ENCODE data around the gene SLC6A19.

The SLC6A19 gene

GRCh38 chr5:1211701-1212100 lies 10.3 kb downstream of the SLC6A19 start:
- no peak for DNase-seq

- no peak for DNase-seq
Observed at GRCh38 chr5:1212271-1212670, 10.9 kb downstream of the SLC6A19 start.

DNA sequence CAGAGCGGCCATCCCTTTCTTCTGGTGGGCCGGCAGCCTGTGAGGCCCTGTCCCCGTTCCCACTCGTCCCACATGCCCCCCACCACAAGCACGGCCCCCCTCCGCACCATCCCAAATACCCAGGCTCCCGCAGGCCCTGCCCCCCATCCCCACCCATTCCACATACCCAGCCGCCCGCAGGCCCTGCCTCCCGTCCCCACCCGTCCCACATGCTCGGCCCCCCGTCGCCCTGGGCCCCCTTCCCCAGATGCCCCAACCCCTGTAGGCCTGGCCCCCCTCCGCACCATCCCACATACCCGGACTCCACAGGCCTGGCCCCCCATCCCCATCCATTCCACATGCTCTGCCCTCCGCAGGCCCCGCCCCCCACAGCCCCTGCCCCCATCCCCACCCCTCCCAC lies 11.5 kb downstream of the SLC6A19 start:
- DNase-seq = no peak

DNA sequence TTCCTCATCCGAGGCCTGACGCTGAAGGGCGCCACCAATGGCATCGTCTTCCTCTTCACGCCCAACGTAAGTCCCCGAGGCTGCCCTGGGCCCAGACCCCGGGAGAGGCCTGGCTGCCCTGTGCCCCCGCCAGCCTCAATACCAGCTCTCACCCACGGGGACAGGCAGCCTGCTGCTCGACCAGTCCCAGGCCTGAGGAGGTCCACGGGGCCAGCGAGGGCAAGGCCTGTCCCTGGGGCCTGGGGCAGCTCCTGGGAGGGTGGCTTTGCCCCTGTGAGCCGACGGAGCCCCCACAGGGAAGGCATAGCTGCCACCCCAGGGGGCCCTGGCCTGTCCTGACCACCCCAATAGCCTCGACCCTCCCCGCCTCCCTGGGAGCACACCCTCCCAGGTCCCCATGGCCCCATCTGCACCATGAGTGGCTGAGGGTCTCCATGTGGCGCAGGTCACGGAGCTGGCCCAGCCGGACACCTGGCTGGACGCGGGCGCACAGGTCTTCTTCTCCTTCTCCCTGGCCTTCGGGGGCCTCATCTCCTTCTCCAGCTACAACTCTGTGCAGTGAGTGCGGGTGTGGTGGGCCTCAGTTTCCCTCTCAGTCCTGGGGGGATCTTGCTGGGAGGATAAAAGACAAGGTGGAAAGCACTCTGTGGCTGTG lies 12.2 kb downstream of the SLC6A19 start:
- DNase-seq = no peak

GRCh38 chr5:1214163-1214935 lies 13.0 kb downstream of the SLC6A19 start:
- no peak for DNase-seq

DNA sequence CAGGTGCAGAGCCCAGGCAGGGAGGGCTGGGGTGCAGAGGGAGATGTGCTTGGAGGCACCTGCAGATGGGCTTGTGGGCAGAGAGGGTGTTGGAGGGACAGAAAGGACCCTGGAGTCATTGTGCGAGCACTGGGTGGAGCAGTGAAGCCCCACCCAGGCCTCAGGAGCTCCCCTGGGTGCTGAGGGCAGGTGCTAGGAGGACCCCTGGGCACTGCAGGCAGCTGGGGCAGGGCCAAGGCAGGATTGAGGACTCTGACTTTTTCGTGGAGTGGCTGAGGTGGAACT lies 13.5 kb downstream of the SLC6A19 start:
- DNase-seq = no peak

DNA sequence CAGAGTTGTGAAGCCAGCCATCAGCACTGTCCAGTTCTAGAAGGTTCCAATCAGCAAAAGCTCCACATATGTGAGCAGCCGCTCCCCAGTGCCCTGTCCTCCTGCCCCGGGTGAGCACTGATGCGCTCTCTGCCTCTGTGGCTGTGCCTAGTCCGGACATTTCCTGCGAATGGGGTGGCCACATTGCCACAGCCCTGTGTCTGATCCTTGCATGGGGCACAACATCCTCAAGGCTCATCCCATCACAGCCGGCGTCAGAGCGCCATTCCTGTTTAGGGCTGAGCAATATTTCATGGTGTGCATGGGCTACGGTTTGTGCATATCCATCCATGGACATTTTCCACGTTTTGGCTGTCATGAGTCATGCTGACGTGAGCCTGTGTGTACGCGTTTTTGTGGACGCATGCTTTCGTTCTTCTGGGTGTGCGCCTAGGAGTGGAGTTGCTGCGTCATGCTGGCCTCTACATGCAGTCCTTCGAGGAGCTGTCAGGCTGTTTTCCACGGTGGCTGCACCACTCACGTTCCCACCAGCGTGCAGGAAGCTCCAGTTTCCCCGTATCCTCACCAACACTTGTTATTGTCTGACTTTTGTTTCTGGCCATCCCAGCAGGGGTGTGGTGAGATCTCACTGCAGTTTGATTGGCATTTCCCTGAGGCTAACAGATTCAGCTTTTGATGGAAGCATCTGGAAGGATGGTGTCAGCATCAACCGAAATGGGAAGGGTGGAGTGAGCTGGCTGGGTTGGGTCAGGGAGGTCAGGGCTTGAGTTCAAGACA lies 14.1 kb downstream of the SLC6A19 start:
- no peak for DNase-seq

GRCh38 chr5:1216211-1216917 lies 15.0 kb downstream of the SLC6A19 start:
- DNase-seq = no peak

DNA sequence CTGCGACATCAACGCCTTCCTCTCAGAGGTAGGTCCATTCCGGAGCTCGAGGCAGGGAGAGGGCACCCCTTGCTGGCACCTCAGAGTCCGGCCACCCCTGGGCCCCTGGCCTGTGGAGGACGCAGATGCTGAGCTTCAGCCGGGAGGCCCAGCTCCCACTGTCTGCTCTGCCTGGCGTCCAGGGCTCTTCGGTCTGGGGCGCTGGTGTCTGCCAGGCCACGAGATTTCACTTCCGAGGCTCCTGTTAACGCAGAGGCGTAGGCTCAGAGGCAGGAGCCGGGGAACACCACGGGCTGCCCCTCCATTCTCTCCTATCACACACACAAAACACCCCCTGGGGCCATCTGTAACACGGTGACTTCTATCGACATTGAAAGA lies 15.5 kb downstream of the SLC6A19 start:
- no peak for DNase-seq

DNA sequence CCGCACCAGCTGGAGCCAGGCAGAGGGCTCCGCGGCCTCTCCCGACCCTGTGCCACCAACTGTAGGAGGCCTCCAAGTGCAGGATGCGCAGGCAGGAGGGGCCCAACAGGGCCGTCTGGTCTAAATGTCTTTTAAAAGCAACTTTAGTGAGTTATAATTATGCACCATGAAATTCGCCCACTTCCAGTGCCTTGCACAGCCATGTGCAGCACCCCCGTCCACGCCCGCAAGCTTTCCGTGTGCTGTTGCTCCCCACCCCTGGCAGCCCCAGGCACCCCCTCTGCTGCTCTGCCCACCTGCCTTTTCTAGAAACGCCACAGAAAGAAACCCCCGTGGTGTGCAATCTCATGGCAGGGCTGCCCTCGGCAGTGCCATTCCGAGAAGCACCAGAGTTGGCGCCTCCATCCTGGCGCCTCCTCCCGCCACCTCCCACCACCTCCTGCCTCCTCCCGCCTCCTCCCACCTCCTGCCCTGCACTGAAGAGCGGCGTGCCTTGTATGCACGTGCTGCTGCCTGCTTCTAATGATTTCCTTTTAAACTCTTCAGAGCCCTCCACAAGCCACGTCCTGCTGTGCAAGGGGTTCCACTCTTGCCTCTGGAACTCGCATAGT lies 16.3 kb downstream of the SLC6A19 start:
- no peak for DNase-seq

GRCh38 chr5:1218351-1219080 lies 17.1 kb downstream of the SLC6A19 start:
- no peak for DNase-seq

- no peak for DNase-seq
Observed at GRCh38 chr5:1219098-1219767, 17.8 kb downstream of the SLC6A19 start.

DNA sequence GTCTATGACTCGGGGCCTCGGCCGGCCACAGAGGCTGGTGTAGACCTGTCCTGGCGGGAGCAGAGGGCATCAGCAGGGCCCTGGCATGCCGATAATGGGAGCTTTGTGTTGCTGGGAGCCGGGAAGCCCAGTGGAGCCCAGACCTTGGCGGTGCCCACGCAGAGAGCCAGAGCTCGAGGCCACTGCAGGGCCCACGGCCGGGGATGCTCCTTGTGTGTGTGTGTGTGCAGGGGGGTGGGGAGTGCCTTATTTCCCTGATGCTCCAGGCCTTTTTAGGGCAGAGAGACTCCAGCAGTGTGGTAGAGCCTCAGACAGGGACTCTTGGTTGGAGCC lies 18.3 kb downstream of the SLC6A19 start:
- no peak for DNase-seq

DNA sequence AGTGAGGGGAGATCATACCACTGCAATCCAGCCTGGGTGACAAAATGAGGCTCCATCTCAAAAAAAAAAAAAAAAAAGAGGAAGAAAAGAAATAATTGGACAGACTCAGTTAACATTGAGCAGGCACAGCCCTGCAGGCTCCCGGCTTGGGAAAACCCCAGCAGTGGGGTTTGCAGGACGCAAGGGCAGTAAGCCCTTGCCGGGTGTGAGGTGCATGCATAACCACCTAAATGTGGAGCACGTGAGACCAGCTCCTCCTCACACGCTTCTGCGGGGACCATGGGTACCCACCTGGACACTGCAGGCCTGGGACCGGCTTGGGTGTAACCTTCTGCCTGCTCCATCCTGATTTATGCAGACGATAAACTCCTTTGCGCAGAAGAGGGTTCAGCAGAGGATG lies 19.0 kb downstream of the SLC6A19 start:
- no peak for DNase-seq

GRCh38 chr5:1220831-1221230 lies 19.4 kb downstream of the SLC6A19 start:
- no peak for DNase-seq

DNA sequence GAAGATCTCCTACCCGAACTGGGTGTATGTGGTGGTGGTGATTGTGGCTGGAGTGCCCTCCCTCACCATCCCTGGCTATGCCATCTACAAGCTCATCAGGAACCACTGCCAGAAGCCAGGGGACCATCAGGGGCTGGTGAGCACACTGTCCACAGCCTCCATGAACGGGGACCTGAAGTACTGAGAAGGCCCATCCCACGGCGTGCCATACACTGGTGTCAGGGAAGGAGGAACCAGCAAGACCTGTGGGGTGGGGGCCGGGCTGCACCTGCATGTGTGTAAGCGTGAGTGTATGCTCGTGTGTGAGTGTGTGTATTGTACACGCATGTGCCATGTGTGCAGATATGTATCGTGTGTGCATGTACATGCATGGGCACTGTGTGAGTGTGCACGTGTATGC lies 20.3 kb downstream of the SLC6A19 start:
- DNase-seq = no peak

DNA sequence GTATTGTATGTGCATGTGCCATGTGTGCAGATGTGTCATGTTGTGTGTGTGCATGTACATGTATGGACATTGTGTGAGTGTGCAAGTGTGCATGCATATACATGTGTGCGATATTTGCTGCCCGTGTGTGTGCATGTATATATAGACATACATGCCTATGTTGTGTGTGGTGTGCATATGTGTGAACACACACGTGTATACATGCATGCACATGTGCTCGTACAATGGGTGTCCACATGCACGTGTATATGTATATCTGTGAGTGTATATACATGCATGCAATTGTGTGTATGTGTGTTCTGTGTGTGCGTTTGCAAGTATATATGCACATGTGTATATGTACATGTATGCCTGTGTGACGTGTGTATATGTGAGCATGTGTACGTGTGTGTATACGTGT lies 20.8 kb downstream of the SLC6A19 start:
- no peak for DNase-seq

GRCh38 chr5:1222621-1223277 lies 21.4 kb downstream of the SLC6A19 start:
- no peak for DNase-seq

GRCh38 chr5:1223278-1223670 lies 21.9 kb downstream of the SLC6A19 start:
- no peak for DNase-seq

- DNase-seq = no peak
Observed at GRCh38 chr5:1224631-1225030, 23.2 kb downstream of the SLC6A19 start.

DNA sequence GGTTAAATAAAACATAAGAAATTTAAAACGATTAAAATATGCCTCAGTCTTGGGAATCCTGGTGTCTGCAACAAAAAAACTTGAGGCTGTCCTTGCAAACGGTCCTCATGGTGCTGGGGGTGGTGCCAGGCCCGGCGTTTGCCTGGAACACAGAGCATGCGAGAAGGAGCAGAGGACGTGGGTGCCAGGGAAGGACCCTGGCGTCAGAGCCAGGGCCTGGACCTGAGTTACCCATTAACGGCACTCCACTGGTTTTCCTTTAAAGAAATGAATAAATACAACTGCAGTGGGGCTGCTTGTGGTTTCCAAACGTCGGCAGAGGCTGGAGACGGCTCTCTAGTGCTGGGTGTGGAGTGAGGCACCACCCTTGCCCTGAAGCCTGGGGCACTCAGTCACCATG lies 23.7 kb downstream of the SLC6A19 start, which contains the start of gene SLC6A18:
TSS of gene SLC6A18 (plus strand) at position 301 of the 400 bp plus-strand sequence. CDS start at position 398, 97 bp downstream.
- no peak for DNase-seq

Data from NCI-H187 (cell line).